Thyroid gland (tissue), 4 donors: ENCODE measurements around the gene PDXK. TPM values are rescaled to one million over a fixed set of nuclear protein-coding genes. Genes with fewer than 3 reads are reported as not detected.

Experiments used
- DNase-seq, 2 donors: peaks; one replicate each; pipeline ENCODE4 v3.0.0-alpha.2; 2019
- H3K27ac ChIP-seq, 3 donors: fragments of 200-600 bp; sonication (generic); 1 replicate in 2 of 3; 2 replicates in 1 of 3; pipeline ENCODE4 v1.5.1; 2016 to 2019; ENCODE audit warnings: mild to moderate bottlenecking in 1 of 3, moderate library complexity in 1 of 3
- H3K27me3 ChIP-seq: fragments of 200-600 bp; sonication (generic); one replicate; pipeline ENCODE4 v1.5.1; 2019
- H3K36me3 ChIP-seq, 2 donors: fragments of 200-600 bp; sonication (generic); one replicate each; pipeline ENCODE4 v1.5.1; 2016 to 2019
- H3K4me1 ChIP-seq, 2 donors: fragments of 200-600 bp; sonication (generic); one replicate each; pipeline ENCODE4 v1.5.1; 2017 to 2019
- H3K4me3 ChIP-seq, 3 donors: fragments of 200-600 bp; sonication (generic); replicated peaks in 1 of 3; 1 replicate in 2 of 3; 2 replicates in 1 of 3; pipeline ENCODE4 v1.5.1; 2016; ENCODE audit warnings: mild to moderate bottlenecking in 1 of 3
- H3K9me3 ChIP-seq: fragments of 200-600 bp; sonication (generic); one replicate; pipeline ENCODE4 v1.5.1; 2017
- POLR2A ChIP-seq, 2 donors: fragments of 450-650 bp; IDR thresholded peaks; one replicate each; pipeline ENCODE4 v1.6.1; 2017; ENCODE audit warnings: antibody characterized with exemption in 2 of 2, mild to moderate bottlenecking in 2 of 2, moderate library complexity in 1 of 2
- WGBS, 2 donors: methylation state at CpG; one replicate each; pipeline ENCODE4 v1.1.5; 2017; 5-methylcytosine and 5-hydroxymethylcytosine counted together
- intact Hi-C: fragments of 100-400 bp; cut with DNase I; formaldehyde crosslinking; loops from one replicate; pipeline ENCODE4 v1.15.1; 2023
- total RNA-seq, 4 donors: library from RNA; depleted of rRNA; stranded (reverse); fragments of >200 nt; gene quantifications; one replicate each; pipeline ENCODE4 v1.2.3, GENCODE V29; 2016
- TF ChIP-seq, protein P1 (sequence below), 6 experiments: fragments of 200-600 bp in 3 of 6; fragments of 450-650 bp in 3 of 6; sonication (generic) in 3 of 6; IDR thresholded peaks; one replicate each; pipeline ENCODE4 v1.5.1; 2016 to 2019; ENCODE audit warnings: antibody characterized with exemption in 6 of 6, mild to moderate bottlenecking in 2 of 6, inconsistent platforms in 1 of 6, moderate library complexity in 1 of 6

PDXK gene
- total RNA-seq, 4 donors from 2014 or later: 70.6 to 95.5 (median 92.4) TPM

GRCh38 chr21:43743947-43744346 is 25.0 kb downstream of the PDXK start:
- 88 to 94% methylated on average over 5 to 8 of the region's 8 CpGs for WGBS, 2 donors
- Histone ChIP-seq H3K4me3 (no peak overlapping the region), H3K36me3 (peaks cover 28 to 46% of the 10 kb centered on the region in 2 donors), H3K9me3 (no peaks in the 10 kb centered on the region), H3K27ac (no peak overlapping the region), H3K4me1 (peaks cover 0 to 8% of the 10 kb centered on the region in 2 donors), H3K27me3 (no peaks in the 10 kb centered on the region)
- no peak for DNase-seq
- intact Hi-C loops: no loop called here
- no peak for TF ChIP-seq POLR2A (IDR thresholded peaks at IDR 0.05)
- TF ChIP-seq, protein P1, sequence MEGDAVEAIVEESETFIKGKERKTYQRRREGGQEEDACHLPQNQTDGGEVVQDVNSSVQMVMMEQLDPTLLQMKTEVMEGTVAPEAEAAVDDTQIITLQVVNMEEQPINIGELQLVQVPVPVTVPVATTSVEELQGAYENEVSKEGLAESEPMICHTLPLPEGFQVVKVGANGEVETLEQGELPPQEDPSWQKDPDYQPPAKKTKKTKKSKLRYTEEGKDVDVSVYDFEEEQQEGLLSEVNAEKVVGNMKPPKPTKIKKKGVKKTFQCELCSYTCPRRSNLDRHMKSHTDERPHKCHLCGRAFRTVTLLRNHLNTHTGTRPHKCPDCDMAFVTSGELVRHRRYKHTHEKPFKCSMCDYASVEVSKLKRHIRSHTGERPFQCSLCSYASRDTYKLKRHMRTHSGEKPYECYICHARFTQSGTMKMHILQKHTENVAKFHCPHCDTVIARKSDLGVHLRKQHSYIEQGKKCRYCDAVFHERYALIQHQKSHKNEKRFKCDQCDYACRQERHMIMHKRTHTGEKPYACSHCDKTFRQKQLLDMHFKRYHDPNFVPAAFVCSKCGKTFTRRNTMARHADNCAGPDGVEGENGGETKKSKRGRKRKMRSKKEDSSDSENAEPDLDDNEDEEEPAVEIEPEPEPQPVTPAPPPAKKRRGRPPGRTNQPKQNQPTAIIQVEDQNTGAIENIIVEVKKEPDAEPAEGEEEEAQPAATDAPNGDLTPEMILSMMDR (IDR thresholded peaks at IDR 0.05): no peak

GRCh38 chr21:43744725-43745124 is 25.8 kb downstream of the PDXK start:
- 97 to 98% methylated on average over 18 of the region's 18 CpGs for WGBS, 2 donors
- no peaks in the 10 kb centered on the region for H3K9me3 ChIP-seq
- H3K4me3 ChIP-seq: no peak overlapping the region
- DNase-seq: no peak
- intact Hi-C loops: no loop called here
- H3K36me3 ChIP-seq: peaks cover 35 to 49% of the 10 kb centered on the region in 2 donors
- peaks cover 0 to 4% of the 10 kb centered on the region in 2 donors for H3K4me1 ChIP-seq
- no peak for TF ChIP-seq POLR2A (IDR thresholded peaks at IDR 0.05)
- TF ChIP-seq, protein P1 (IDR thresholded peaks at IDR 0.05): no peak
- H3K27me3 ChIP-seq: no peaks in the 10 kb centered on the region
- H3K27ac ChIP-seq: no peak overlapping the region

DNA sequence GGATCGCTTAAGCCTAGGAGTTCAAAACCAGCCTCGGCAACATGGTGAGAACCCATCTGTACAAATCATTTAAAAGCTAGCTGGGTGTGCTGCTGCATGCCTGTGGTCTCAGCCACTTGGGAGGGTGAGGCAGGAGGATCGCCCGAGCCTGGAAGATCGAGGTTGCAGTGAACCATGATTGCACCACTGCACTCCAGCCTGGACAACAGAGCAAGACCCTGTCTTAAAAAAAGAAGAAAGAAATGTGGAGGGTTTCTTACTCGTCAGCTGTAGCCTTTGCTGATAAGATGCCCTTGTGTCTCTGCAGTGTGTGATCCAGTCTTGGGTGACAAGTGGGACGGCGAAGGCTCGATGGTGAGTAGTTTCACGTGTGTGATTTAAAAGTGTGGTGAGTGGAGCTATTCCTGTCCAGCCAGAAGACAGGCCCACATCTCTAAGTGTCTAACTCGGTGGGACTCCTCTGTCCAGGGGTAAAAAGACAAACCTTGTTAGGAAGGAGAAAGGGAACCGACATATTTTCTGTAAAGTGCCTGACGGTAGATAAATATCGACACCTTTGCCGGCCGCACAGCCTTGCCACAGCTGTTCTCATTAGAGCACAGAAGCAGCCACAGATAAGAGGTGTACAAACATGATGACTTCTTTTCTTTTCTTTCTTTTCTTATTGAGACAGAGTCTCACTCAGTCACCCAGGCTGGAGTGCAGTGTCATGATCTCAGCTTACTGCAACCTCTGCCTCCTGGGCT is 27.0 kb downstream of the PDXK start:
- H3K36me3 ChIP-seq: peaks cover 44 to 53% of the 10 kb centered on the region in 2 donors
- intact Hi-C loops: no loop called here
- H3K4me3 ChIP-seq: no peak overlapping the region
- H3K4me1 ChIP-seq: peaks cover 0 to 4% of the 10 kb centered on the region in 2 donors
- no peaks in the 10 kb centered on the region for H3K9me3 ChIP-seq
- DNase-seq: no peak
- no peaks in the 10 kb centered on the region for H3K27me3 ChIP-seq
- H3K27ac ChIP-seq: no peak overlapping the region
- WGBS, 2 donors: 94 to 95% methylated on average over 16 of the region's 16 CpGs
- no peak for TF ChIP-seq POLR2A (IDR thresholded peaks at IDR 0.05)
- TF ChIP-seq, protein P1 (IDR thresholded peaks at IDR 0.05): no peak

DNA sequence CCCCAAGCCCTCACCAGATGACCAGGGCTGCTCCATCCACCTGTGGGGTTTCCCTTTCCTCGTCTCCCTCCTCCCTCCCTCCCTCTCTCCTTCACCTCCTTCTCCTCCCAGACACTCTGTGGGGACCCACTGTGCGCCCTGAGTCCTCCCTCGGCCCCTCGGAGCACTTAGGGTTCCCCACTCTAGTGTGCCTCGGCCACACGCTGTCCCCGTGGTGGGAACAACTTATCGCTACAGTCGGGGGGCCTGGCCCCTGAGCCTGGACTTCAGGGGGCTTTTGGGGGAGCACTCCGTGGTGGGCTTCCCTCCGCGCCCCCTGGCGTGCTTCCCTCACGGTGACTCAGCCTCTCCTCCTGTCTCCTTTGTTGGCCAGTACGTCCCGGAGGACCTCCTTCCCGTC is 29.7 kb downstream of the PDXK start:
- H3K27ac ChIP-seq: no peak overlapping the region
- no peaks in the 10 kb centered on the region for H3K27me3 ChIP-seq
- intact Hi-C loops: no loop called here
- no peak overlapping the region for H3K4me3 ChIP-seq
- no peak for DNase-seq
- TF ChIP-seq, protein P1 (IDR thresholded peaks at IDR 0.05): no peak
- no peak for TF ChIP-seq POLR2A (IDR thresholded peaks at IDR 0.05)
- no peaks in the 10 kb centered on the region for H3K4me1 ChIP-seq
- WGBS, 2 donors: 90 to 96% methylated on average over 16 to 17 of the region's 17 CpGs
- H3K36me3 ChIP-seq: peaks cover 54 to 67% of the 10 kb centered on the region in 2 donors
- H3K9me3 ChIP-seq: no peaks in the 10 kb centered on the region

GRCh38 chr21:43749651-43750262 is 30.8 kb downstream of the PDXK start:
- DNase-seq: no peak
- Histone ChIP-seq H3K4me3 (no peak overlapping the region), H3K9me3 (no peaks in the 10 kb centered on the region), H3K4me1 (no peaks in the 10 kb centered on the region), H3K27me3 (no peaks in the 10 kb centered on the region), H3K27ac (no peak overlapping the region), H3K36me3 (peaks cover 51 to 67% of the 10 kb centered on the region in 2 donors)
- TF ChIP-seq POLR2A (IDR thresholded peaks at IDR 0.05): no peak
- TF ChIP-seq, protein P1 (IDR thresholded peaks at IDR 0.05): no peak
- intact Hi-C loops: no loop called here
- WGBS, 2 donors: 79 to 94% methylated on average over 7 to 17 of the region's 18 CpGs
